ENCODE data around the gene TBC1D19. TPM values are rescaled to one million over a fixed set of nuclear protein-coding genes. Genes with fewer than 3 reads are reported as not detected.

Gene TBC1D19
- total RNA-seq, 1 experiment from 2014 or later = 31.0 TPM

GRCh38 chr4:26731351-26732035, 147.6 kb downstream of the TBC1D19 start:
- DNase-seq (ENCODE audit: low read depth) = no peak

- DNase-seq (ENCODE audit: low read depth) = no peak
Observed at GRCh38 chr4:26732356-26732755, 148.5 kb downstream of the TBC1D19 start.

DNA sequence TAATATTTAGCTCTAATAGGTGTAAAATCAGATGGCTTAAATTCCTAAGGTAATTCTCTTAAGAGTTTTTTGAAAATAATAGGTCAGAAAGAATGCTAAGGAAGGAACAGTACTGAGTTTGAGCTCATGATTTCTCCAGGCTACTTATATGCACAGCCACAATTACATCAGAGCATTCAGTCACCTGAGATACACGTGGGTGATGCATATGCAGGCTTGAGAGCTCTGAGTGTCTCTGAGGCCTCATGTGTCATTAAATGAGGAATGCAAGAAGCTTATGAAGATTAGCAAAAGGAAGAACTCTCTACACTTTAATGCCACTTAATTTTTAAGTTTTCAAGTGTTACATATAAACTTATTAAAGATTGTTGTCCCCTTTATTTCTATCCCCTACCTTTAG, 152.7 kb downstream of the TBC1D19 start:
- DNase-seq (ENCODE audit: low read depth) = no peak

DNA sequence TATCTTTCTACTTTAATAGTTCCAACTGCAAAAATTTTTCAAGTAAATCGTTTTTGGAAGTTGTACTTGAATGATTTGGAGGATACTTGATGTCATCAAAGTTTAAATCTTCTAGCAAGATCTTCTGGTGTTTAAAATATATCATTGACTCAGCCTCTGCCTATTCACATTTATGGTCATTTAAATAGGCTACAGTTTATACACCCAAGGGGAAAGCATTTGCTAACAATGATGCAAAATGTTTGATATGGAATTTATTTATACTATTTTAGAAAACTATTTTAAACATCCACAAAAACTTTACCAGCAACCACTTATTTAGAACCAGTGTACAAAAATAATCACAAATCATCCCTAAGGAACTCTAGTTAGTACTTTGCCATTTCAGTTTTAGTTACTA, 153.5 kb downstream of the TBC1D19 start:
- no peak for DNase-seq (ENCODE audit: low read depth)

- no peak for DNase-seq (ENCODE audit: low read depth)
Observed at GRCh38 chr4:26741491-26741871, 157.6 kb downstream of the TBC1D19 start.

- no peak for DNase-seq (ENCODE audit: low read depth)
Observed at GRCh38 chr4:26746802-26747213, 162.9 kb downstream of the TBC1D19 start.

- DNase-seq (ENCODE audit: low read depth) = no peak
Observed at GRCh38 chr4:26748811-26749210, 164.9 kb downstream of the TBC1D19 start.

GRCh38 chr4:26749867-26750266, 166.0 kb downstream of the TBC1D19 start:
- no peak for DNase-seq (ENCODE audit: low read depth)

DNA sequence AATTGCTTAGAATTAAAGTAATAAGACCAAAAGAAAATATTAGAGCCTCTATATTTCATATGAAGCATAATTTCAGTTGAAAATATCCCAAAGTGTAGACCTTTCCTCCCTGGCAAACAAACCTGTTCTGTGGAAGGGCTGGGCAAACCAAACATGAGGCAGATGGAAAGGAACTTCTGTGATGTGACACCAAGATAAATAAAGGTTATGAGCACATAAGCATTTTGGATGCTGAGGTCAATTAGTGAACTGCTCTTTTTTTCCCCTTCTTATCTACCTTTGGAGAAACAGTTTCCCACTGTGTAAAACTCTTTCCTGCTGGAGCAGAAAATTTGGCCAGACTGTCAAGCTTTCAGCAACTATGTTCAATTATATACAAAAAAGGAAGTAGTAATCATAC, 167.1 kb downstream of the TBC1D19 start:
- DNase-seq (ENCODE audit: low read depth) = no peak

DNA sequence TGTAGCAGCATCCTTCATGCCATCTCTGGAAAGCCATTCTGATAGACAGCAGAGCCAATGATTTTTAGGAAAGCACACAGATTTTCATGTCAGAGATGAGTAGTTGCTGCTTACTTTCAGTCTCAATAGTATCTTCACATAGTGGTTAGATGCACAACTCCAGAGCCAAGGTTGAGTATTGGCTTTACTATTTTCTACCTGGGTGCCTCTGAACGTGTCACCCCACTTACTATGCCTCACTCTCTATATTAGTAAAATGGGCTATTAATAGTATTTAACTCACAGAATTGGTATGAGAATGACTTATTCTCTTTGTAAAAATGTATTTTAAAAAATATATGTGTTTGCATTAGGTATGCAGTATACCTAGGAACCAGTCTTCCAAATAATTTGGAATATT, 168.0 kb downstream of the TBC1D19 start:
- DNase-seq (ENCODE audit: low read depth) = no peak

DNA sequence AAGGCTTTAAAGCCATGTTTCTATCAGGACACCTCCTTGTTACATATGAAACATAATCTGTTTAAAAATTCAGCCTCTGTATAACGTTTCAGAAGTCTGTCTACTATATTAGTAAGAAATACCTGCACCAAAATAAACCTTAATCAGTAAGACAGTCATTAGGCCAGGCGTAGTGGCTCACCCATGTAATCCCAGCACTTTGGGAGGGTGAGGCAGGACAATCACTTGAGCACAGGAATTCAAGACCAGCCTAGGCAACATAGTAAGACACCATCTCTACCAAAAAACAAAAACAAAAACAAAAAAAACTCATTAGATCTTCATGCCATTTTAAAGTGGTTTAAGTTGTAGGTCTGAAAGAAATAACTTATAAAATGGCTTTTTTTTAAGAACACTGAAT, 169.3 kb downstream of the TBC1D19 start:
- no peak for DNase-seq (ENCODE audit: low read depth)

- no peak for DNase-seq (ENCODE audit: low read depth)
Observed at GRCh38 chr4:26753617-26754016, 169.7 kb downstream of the TBC1D19 start.

DNA sequence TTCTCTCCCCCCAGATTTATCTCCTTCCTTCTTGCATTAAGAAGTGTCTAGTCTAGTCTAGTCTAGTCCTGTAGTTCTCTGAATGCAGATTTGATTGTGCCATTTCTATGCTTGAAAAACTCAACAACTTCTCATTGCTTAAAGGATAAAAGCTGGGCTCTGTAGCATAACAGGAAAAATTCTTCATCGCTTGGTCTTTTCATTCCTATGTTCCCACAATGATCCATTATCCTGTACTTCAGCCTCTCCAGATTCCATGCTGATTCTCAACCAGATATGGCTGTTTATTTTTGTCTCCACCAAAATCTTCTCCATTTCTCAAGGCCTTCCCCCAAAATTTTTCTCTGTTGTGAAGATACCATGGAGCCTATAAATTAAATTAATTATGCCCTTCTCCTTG, 173.9 kb downstream of the TBC1D19 start:
- DNase-seq (ENCODE audit: low read depth) = no peak

- DNase-seq (ENCODE audit: low read depth) = no peak
Observed at GRCh38 chr4:26758899-26759298, 175.0 kb downstream of the TBC1D19 start.

- peak; percentile 56 for DNase-seq (ENCODE audit: low read depth)
Observed at GRCh38 chr4:26762650-26763049, 178.8 kb downstream of the TBC1D19 start.

- no peak for DNase-seq (ENCODE audit: low read depth)
Observed at GRCh38 chr4:26763063-26763462, 179.2 kb downstream of the TBC1D19 start.

DNA sequence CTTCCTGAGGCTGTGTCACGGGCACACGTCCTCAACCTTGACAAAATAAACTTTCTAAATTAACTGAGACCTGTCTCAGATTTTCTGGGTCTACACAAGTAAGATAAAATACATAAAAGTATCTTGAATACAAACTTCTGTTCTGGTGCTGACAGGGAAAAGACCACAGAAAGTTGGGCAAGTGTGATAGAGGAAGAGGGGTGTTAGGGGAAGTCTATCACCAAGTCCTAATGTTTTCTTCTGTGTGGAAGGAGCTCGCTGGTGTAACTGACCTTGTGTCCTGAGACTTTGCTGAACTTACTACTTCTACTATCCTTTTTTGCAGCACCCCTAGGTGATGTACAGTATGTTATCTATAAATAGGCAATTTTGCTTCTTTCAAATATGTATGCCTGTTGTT, 179.8 kb downstream of the TBC1D19 start:
- no peak for DNase-seq (ENCODE audit: low read depth)

GRCh38 chr4:26764231-26764630, 180.3 kb downstream of the TBC1D19 start:
- no peak for DNase-seq (ENCODE audit: low read depth)

- DNase-seq (ENCODE audit: low read depth) = peak; percentile 13
Observed at GRCh38 chr4:26765515-26765914, 181.6 kb downstream of the TBC1D19 start.

GRCh38 chr4:26766141-26766540, 182.3 kb downstream of the TBC1D19 start:
- DNase-seq (ENCODE audit: low read depth) = no peak

GRCh38 chr4:26772096-26772873, 188.4 kb downstream of the TBC1D19 start:
- no peak for DNase-seq (ENCODE audit: low read depth)

DNA sequence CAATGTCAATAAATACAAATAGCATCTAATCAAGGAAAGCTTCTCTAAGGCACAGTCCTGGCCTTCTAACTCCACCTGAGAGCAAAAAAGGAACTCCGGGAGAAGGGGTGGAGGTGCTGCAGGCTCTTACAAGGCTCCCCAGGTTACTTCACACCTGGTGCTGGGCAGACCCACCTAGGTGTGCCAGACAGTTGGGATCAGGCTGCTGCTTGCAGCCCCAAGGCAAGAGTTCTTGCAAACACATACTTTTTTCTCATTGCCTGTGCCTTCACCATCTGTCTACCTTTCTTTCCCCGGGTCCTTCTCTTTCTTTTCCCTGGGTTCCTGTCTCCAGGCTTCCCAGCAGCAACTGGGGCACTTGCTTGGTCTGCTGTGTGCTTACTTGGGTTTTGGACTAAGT, 195.3 kb downstream of the TBC1D19 start:
- no peak for DNase-seq (ENCODE audit: low read depth)

GRCh38 chr4:26779674-26780073, 195.8 kb downstream of the TBC1D19 start:
- DNase-seq (ENCODE audit: low read depth) = peak; percentile 71
